ENCODE results near the gene GPRIN2. TPM values are rescaled to one million over a fixed set of nuclear protein-coding genes. Genes with fewer than 3 reads are reported as not detected.

Gene GPRIN2
- polyA plus RNA-seq, 1 donor from 2014 or later, result 7.1 TPM

DNA sequence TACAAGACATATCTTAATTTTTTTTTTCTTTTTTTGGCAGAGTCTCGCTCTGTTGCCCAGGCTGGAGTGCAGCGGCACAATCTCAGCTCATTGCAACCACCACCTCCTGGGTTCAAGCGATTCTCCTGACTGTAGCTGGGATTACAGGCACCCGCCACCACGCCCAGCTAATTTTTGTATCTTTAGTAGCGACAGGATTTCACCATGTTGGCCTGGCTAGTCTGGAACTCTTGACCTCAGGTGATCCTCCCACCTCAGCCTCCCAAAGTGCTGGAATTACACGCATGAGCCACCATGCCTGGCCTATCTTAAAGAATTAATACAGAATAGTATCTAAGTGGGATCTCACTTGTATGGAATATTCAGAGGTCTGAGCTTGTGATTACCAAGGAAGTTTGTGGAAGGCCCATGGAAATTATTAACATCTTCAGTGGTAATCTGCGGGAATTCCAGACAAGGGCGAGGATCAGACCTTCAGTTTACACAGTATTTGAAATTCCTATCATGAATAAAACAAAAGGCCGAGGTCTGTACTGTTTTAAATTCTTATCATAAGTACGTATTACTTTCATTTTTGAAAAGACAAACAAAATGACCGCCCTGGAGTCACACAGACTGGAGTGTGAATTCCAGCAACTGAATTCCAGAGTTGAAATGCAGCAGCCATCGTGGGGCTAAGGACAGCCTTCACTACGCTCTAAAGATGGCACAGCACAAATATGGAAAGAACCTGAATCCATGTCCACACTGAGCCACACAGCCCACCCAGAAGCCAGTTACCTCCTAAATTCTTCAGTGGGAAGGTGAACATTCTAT is 16.7 kb downstream of the GPRIN2 start:
- Histone ChIP-seq H2AFZ (ENCODE audit: low read depth, low read length) (no peak overlapping the region), H3K36me3 (ENCODE audit: insufficient read depth, low read length) (no peaks in the 10 kb centered on the region), H3K27me3 (ENCODE audit: insufficient read depth, low read depth, low read length) (no peaks in the 10 kb centered on the region), H3K4me2 (ENCODE audit: low read length) (no peak overlapping the region), H4K20me1 (ENCODE audit: insufficient read depth) (no peaks in the 10 kb centered on the region), H3K79me2 (replicated peaks; ENCODE audit: insufficient read depth, low read length) (no peaks in the 10 kb centered on the region), H3K27ac (ENCODE audit: low read length) (no peak overlapping the region), H3K9me3 (ENCODE audit: low read length) (no peaks in the 10 kb centered on the region), H3K9me2 (ENCODE audit: insufficient read depth, low read length) (no peaks in the 10 kb centered on the region), H3K4me3 (ENCODE audit: low read length) (no peak overlapping the region), H3F3A (ENCODE audit: insufficient read depth, low read length, poor library complexity, severe bottlenecking) (no peaks in the 10 kb centered on the region), H3K9ac (ENCODE audit: low read length) (no peak overlapping the region)
- TF ChIP-seq SMC3 (conservative IDR thresholded peaks at IDR 0.05; ENCODE audit: poor library complexity), result no peak
- no peak for TF ChIP-seq EZH2 (IDR thresholded peaks at IDR 0.05; ENCODE audit: borderline replicate concordance, insufficient read depth, low read length, poor library complexity, severe bottlenecking)
- no peak for TF ChIP-seq POLR2AphosphoS5 (IDR thresholded peaks at IDR 0.05)
- TF ChIP-seq RAD21 (conservative IDR thresholded peaks at IDR 0.05), result no peak
- TF ChIP-seq TAF1 (IDR thresholded peaks at IDR 0.05; ENCODE audit: low read depth), result no peak
- TF ChIP-seq, protein P1, sequence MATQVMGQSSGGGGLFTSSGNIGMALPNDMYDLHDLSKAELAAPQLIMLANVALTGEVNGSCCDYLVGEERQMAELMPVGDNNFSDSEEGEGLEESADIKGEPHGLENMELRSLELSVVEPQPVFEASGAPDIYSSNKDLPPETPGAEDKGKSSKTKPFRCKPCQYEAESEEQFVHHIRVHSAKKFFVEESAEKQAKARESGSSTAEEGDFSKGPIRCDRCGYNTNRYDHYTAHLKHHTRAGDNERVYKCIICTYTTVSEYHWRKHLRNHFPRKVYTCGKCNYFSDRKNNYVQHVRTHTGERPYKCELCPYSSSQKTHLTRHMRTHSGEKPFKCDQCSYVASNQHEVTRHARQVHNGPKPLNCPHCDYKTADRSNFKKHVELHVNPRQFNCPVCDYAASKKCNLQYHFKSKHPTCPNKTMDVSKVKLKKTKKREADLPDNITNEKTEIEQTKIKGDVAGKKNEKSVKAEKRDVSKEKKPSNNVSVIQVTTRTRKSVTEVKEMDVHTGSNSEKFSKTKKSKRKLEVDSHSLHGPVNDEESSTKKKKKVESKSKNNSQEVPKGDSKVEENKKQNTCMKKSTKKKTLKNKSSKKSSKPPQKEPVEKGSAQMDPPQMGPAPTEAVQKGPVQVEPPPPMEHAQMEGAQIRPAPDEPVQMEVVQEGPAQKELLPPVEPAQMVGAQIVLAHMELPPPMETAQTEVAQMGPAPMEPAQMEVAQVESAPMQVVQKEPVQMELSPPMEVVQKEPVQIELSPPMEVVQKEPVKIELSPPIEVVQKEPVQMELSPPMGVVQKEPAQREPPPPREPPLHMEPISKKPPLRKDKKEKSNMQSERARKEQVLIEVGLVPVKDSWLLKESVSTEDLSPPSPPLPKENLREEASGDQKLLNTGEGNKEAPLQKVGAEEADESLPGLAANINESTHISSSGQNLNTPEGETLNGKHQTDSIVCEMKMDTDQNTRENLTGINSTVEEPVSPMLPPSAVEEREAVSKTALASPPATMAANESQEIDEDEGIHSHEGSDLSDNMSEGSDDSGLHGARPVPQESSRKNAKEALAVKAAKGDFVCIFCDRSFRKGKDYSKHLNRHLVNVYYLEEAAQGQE (IDR thresholded peaks at IDR 0.05; ENCODE audit: borderline replicate concordance), result no peak
- no peak for TF ChIP-seq EP300 (conservative IDR thresholded peaks at IDR 0.05; ENCODE audit: poor library complexity, severe bottlenecking)
- TF ChIP-seq, protein P2, sequence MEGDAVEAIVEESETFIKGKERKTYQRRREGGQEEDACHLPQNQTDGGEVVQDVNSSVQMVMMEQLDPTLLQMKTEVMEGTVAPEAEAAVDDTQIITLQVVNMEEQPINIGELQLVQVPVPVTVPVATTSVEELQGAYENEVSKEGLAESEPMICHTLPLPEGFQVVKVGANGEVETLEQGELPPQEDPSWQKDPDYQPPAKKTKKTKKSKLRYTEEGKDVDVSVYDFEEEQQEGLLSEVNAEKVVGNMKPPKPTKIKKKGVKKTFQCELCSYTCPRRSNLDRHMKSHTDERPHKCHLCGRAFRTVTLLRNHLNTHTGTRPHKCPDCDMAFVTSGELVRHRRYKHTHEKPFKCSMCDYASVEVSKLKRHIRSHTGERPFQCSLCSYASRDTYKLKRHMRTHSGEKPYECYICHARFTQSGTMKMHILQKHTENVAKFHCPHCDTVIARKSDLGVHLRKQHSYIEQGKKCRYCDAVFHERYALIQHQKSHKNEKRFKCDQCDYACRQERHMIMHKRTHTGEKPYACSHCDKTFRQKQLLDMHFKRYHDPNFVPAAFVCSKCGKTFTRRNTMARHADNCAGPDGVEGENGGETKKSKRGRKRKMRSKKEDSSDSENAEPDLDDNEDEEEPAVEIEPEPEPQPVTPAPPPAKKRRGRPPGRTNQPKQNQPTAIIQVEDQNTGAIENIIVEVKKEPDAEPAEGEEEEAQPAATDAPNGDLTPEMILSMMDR (IDR thresholded peaks at IDR 0.05; ENCODE audit: poor library complexity, severe bottlenecking), result no peak
- no peak for TF ChIP-seq MXI1 (conservative IDR thresholded peaks at IDR 0.05; ENCODE audit: poor library complexity, severe bottlenecking)

DNA sequence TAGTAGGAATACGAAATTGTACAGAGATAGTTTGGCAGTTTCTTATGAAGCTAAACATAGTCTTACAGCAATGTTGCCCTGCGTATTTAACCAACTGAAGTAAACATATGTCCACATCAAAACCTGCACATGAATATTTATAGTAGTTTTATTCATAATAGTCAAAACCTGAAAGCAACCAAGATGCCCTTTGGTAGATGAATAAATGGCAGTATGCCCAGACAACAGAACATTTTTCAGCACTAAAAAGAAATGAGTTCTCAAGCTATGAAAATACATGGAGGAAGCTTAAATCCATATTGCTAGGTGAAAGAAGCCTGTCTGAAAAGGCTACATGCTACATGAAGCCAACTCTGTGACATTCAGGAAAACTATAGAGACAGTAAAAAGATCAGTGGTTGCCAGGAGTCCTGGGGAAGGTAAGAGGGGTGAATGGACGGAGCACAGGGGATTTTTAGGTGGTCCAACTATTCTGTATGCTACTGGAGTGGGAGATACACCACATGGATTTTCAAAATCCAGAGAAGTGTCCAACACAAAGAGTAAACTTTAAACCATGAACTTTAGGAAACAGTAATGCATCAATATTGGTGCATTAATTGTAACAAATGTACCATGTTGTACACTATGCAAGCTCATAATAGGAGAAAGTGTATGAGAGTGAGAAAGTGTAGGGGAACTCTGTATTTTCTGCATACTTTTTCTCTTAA is 17.6 kb downstream of the GPRIN2 start:
- Histone ChIP-seq H3F3A (ENCODE audit: insufficient read depth, low read length, poor library complexity, severe bottlenecking) (no peaks in the 10 kb centered on the region), H3K9me3 (ENCODE audit: low read length) (no peaks in the 10 kb centered on the region), H3K27ac (ENCODE audit: low read length) (no peak overlapping the region), H3K4me3 (ENCODE audit: low read length) (no peak overlapping the region), H4K20me1 (ENCODE audit: insufficient read depth) (no peaks in the 10 kb centered on the region), H3K9me2 (ENCODE audit: insufficient read depth, low read length) (no peaks in the 10 kb centered on the region), H3K79me2 (replicated peaks; ENCODE audit: insufficient read depth, low read length) (no peaks in the 10 kb centered on the region), H3K4me2 (ENCODE audit: low read length) (no peak overlapping the region), H3K9ac (ENCODE audit: low read length) (no peak overlapping the region), H3K36me3 (ENCODE audit: insufficient read depth, low read length) (no peaks in the 10 kb centered on the region), H3K27me3 (ENCODE audit: insufficient read depth, low read depth, low read length) (no peaks in the 10 kb centered on the region), H2AFZ (ENCODE audit: low read depth, low read length) (no peak overlapping the region)
- no peak for TF ChIP-seq SMC3 (conservative IDR thresholded peaks at IDR 0.05; ENCODE audit: poor library complexity)
- no peak for TF ChIP-seq MXI1 (conservative IDR thresholded peaks at IDR 0.05; ENCODE audit: poor library complexity, severe bottlenecking)
- TF ChIP-seq, protein P2 (IDR thresholded peaks at IDR 0.05; ENCODE audit: poor library complexity, severe bottlenecking), result no peak
- TF ChIP-seq RAD21 (conservative IDR thresholded peaks at IDR 0.05), result no peak
- TF ChIP-seq, protein P1 (IDR thresholded peaks at IDR 0.05; ENCODE audit: borderline replicate concordance), result no peak
- no peak for TF ChIP-seq POLR2AphosphoS5 (IDR thresholded peaks at IDR 0.05)
- TF ChIP-seq TAF1 (IDR thresholded peaks at IDR 0.05; ENCODE audit: low read depth), result no peak
- no peak for TF ChIP-seq EP300 (conservative IDR thresholded peaks at IDR 0.05; ENCODE audit: poor library complexity, severe bottlenecking)
- no peak for TF ChIP-seq EZH2 (IDR thresholded peaks at IDR 0.05; ENCODE audit: borderline replicate concordance, insufficient read depth, low read length, poor library complexity, severe bottlenecking)

Measured in neural cell (in vitro differentiated cells).